D721Med (cell line): Measurements from ENCODE around the gene CAMK2A.

Experiments used
- DNase-seq: peaks from one replicate; pipeline ENCODE4 v3.0.0; 2011; ENCODE audit warnings: low spot score; ENCODE audit not compliant: insufficient read length
- FAIRE-seq: peaks from 2 replicates; lab custom pipeline; 2011; peaks lifted over from hg19 to GRCh38; lab: Jason Lieb, UNC
- TF ChIP-seq, protein P1 (sequence below): IDR thresholded peaks from 2 replicates; pipeline ENCODE4 v1.5.1; 2012; ENCODE audit warnings: mild to moderate bottlenecking, control low read depth; ENCODE audit not compliant: insufficient read depth; ENCODE audit errors: missing control alignments

Gene CAMK2A

DNA sequence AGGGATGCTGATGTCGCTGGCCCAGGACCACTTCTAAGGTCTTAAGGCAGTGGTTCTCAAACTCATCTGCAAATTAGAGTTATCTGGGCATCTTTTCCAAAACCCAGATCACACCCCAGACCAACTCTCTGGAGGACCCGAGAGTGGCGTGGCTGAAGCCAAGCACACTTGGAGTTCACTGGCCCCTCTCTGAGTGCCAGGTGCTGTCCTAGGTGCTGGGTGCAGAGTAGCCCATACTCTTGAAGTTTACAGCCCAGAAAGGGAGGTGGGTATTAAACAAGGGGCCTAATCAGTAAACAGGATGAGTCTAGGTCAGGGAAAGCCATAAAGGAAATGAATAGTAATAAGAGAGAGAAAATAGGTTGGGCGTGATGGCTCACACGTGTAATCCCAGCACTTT lies 17.6 kb downstream of the CAMK2A start:
- DNase-seq (no peak), FAIRE-seq (no peak)
- TF ChIP-seq, protein P1, sequence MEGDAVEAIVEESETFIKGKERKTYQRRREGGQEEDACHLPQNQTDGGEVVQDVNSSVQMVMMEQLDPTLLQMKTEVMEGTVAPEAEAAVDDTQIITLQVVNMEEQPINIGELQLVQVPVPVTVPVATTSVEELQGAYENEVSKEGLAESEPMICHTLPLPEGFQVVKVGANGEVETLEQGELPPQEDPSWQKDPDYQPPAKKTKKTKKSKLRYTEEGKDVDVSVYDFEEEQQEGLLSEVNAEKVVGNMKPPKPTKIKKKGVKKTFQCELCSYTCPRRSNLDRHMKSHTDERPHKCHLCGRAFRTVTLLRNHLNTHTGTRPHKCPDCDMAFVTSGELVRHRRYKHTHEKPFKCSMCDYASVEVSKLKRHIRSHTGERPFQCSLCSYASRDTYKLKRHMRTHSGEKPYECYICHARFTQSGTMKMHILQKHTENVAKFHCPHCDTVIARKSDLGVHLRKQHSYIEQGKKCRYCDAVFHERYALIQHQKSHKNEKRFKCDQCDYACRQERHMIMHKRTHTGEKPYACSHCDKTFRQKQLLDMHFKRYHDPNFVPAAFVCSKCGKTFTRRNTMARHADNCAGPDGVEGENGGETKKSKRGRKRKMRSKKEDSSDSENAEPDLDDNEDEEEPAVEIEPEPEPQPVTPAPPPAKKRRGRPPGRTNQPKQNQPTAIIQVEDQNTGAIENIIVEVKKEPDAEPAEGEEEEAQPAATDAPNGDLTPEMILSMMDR, result no peak

DNA sequence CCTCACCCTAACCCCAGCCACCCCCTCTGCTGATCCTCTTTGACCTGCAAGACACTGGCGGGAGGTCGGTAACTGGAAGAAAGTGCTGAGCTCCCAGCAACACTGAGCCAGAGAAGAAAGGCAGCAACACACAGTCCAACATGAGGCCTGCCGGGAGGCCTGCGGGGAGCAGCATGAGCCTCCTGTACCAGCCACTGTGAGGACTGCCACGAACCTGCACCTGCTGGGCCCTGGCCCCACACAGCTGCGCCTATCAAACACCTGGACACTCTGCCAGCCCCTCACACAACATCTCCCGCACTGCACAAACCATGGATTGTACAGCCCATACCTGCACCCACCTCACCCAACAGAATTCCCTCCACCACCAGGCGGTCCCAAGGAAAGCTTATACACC lies 18.3 kb downstream of the CAMK2A start:
- TF ChIP-seq, protein P1, result no peak
- DNase-seq (no peak), FAIRE-seq (no peak)

DNA sequence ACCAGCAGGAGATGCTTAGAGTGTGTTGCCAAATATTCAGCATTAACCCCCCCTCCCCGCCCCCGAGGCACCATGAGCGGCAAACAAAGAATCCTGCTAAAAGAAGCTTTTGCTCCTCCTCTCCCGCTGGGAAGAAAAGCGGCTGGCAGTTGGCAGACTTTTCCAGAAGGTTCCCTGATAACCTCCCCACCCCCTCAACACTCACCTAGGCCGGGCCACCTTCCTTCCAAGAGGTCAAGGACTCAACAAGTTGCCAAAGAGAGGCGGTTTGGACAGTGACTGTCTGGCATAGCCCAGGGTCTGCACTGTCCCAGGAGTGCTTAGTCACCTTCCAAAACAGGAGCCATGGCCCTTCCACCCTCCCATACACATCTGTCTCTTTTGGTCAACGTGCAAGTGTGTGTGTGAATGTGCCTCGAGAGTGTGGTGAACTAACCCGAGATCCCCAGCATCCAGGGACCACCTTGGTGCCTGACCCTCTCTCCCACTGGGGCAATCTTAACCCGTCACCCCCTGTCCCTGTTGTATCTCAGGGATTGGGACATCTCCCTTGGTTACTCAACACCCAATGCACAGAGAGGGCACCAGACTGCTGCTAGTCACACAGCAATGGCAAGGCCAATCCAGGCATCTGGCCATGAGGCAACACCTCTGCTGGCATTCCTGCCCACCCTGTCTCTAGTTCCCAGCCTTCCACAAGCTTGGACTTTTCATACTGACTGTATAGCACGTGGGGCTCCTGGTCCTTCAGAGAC lies 18.9 kb downstream of the CAMK2A start:
- FAIRE-seq (no peak), DNase-seq (no peak)
- TF ChIP-seq, protein P1, result no peak

DNA sequence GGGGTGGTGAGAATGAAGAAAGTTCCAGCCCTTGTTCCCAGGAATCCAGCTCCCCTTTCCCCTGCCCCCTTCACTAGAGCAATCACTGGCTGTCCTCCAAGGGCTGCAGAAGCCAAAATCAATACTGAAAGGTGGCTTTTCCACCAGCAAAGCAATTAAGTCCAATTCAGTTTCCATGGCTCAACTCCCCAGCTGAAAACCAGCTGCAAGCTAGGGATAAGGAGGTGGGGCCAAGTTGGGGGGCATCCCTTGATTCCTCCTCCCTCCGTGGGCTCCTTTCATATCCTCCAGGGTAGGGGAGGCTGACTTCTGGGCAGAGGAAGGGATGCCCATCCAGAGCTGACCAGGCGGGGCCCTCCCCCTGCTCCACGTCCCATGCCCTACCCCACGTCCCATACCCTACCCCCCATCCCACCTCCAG lies 22.7 kb downstream of the CAMK2A start:
- FAIRE-seq, result no peak
- TF ChIP-seq, protein P1, result no peak
- DNase-seq, result no peak

DNA sequence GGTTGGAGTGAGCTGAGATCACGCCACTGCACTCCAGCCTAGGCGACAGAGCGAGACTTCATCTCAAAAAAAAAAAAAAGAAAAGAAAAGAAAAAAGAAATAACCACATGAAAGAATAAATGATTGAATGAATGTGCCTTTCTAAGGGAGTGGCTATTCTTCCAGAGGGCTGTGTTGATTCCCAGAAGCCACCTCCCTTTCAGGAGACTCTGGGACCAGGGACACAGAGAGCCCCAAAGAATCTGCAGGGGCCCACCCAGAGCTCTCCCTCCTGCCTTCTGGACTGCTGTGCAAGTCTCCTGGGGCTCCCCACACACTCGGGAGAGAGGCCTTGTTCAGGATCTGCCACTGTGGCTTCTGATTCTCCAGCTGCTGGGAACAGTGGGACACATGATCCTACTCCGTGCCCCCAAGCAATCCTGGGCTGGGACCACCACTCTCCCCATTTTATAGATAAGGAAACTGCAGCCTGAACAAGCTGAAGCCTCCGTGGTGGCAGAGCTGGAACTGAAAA lies 23.6 kb downstream of the CAMK2A start:
- DNase-seq (no peak), FAIRE-seq (no peak)
- TF ChIP-seq, protein P1, result no peak

DNA sequence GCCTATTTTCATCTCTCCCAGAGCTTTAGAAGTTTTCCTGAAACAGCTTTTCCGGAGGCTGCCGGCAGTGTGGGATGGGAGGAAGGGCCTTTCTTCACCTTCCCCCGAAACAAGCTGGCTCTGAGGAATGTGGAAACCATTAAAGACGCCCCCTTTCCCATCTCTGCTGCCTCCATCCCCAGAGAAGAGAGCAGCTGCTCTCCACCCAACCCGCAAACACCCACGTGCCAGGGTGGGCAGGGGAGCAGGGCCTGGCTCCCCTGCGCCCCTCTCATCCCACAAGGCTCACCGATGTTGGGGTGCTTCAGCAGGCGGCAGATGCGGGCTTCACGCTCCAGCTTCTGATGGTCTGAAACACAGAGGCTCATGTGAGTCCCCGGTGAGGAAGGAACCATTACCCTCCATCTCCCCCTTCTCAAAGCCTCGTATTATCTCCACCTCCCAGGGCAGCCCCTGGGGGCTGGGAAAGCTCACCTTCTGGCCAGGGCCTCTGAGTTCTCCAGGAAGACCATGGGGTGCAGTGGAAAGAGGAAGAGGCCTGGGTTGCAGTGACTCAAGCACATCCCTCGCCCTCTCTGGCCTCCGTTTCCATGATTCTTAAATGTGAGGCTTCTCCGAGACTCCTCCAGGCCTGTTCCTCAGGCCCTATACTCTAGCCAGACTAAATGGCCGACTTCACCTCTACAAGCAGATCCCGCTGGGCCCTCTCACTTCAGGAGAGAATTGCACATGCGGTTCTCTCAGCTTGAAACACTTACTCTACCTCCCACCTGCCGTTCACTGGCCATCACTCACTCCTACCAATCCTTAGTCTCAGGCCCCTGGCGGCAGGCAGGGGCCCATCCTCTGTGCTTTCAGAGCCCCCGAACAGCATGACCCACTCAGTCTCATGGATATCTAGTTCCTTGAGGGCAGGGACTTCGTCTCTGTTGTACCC lies 24.6 kb downstream of the CAMK2A start:
- TF ChIP-seq, protein P1, result no peak
- FAIRE-seq (no peak), DNase-seq (no peak)
